RKO (cell line): ENCODE data around the gene TRPM8.
"Not testable (repeated sequence)": the region's sequence is repeated elsewhere in the genome, so short reads cannot be mapped to it uniquely, and the experiment has no call there.

Experiments used
- DNase-seq: peaks from one replicate; pipeline ENCODE4 v3.0.0-alpha.2; 2016; ENCODE audit warnings: low spot score

The TRPM8 gene

DNA sequence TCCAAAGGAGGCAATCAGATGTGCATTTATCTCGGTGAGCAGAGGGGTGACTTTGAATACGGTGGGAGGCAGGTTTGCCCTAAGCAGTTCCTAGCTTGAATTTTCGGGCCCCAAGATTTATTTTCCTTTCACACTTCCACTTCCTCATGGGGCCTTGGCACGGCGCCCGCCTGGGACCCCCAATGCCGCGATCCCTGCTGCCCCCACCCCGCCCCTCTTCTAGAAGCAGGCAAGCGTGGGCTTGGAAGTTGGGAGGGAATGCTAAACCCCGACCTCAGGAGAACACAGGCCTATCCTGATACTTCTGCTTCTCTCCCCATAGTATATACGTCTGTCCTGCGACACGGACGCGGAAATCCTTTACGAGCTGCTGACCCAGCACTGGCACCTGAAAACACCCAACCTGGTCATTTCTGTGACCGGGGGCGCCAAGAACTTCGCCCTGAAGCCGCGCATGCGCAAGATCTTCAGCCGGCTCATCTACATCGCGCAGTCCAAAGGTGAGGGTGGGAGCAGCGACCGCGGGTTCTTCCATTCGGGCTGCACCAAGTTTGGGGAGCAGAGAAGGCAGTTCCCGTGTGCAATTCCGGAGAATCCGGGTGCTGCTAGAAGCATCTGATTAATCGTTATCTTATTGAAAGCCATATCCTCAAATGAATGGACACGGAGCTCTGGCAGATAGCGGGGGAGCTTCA, 21.6 kb downstream of the TRPM8 start:
- no peak for DNase-seq

DNA sequence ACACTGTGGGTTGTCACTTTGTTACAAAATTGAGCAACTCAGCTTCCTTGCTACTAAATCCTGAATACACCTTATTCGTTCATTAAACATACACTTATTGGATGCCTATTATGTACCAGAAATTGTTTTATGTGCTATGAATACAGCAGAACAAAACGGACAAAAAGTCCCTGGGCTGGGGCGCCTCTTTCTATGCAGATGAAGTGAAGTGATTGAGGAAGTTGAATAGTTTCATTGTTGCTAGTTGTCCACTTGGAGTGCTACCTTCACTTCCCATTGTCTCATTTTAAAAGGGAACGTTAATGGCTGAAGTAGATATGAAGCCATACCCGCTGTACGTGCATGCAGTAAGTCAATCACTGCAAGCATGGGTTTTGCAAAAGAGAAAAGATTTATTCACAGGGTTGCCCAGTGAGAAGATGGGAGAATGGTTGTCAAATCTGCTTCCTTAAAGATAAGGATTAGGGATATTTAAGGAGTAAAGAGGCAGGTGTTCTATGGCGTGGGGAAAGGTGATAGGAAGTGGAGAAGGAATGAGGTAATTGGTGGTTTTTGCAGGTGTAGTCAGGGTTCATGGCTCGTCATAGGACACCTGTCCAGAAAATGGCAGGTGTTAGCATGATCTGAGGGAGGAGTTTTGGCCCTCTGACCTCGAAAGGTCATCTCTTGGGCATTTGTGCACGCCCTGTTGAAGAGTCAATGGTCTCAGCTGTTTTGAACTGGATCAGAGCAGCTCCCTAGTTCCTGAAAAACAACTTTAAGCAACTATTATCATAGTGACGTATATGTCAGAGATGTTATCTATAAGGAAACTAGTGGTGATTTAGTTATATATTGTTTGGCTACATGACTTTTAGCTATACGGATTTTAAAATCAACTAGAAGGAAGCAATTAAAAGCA, 23.5 kb downstream of the TRPM8 start:
- DNase-seq: no peak

DNA sequence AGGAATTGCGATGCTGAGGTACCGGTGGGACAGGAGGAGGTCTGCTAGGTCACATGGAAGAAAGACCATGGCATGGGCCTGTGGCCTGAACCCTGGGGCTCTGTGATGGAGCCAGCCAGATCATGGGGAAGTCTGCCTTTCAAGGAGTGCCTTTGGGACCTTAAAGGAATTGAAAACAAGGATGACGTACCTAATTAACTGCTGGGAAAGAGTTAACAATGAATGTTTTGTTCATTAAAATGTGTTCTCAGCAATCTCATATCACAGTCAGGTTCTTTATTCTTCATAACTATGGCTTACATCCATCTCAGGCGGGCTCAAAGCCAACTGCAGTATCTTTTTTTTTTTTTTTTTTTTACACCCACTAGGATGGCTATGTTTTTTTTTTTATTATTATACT, 25.6 kb downstream of the TRPM8 start:
- DNase-seq: no peak

DNA sequence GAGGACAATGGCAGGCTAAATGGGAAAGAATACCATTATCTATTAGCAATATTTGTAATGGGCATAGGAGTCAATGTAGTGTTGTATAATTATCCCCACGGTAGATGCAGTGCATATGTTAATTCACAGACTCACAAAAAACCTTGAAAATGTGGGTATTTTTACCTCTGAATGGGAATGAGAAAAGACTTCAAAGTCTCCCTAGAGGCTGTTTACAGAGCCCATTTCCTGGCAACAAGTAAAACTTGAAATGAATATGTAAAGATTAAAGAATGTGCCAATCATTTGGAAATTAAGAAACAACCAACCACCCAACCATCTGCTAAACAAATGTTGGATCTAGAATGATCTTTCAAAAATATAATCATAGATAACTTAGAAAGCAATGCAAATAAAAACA, 27.1 kb downstream of the TRPM8 start:
- no peak for DNase-seq

DNA sequence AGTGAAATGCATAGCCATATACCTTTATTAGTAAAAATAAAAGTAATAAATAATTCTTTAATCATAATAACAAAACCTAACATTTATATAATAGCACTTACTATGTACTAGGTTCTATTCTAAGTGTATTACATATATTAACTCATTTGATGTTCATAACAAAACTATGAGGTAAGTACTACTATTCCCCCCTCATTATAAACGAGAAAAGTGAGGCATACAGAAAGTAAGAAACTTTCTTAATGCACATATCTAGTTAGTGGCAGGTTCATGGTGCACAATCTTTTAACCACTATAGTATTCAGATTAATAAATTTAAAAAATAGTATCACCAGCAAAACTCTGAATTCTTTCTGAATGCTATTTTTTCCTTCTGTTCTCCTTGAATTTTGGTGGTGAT, 27.5 kb downstream of the TRPM8 start:
- DNase-seq: no peak

DNA sequence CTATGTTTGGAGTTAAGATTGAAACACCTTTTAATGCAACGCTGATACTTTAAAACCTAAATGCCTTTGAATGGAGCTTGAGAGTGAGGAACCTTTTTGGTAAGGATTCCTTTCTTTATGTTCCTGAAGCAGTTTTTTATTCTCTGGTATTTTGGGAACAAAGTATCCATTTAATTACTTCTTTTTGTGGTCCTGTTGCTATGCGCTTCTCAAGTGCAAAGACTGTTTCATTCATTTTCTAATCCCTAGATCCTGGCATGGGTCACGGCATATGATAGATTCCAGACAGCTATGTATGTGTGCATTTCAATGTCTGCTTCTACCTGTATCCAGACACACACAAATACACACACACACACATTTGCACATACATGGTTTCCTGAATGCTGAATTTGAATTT, 28.0 kb downstream of the TRPM8 start:
- DNase-seq: no peak

DNA sequence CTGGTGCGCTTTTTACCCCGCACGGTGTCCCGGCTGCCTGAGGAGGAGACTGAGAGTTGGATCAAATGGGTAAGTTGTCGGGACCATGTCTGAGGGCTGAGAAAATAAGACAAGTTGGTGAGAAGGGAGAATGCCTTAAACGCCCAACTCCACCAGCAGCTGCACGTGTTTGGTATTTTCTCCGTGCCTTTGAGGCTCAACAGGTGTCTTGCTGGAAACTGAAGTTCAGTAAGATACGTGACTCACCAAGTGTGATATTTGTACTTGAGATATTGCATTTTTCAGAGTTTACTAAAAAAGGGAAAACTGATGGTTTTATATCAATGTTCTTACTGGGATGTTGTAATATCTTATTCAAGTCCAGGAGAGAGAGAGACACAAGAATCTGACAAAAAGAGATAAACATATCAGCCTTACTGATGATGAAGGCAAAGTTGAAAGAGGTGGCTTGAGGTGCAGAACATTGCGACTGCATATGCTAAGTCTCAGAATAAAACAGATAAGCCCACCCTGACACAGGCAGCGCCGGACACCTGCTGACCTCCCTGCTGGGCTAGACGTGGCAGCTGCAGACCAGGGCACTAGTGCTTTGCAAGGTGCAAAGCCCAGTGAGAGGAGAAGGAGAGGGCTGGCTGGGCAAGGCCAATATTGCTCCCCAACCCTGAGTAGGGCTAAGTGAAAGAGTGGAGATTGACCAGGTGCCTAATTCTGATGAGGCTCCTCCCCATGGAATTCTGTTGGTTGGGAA, 33.1 kb downstream of the TRPM8 start:
- no peak for DNase-seq

DNA sequence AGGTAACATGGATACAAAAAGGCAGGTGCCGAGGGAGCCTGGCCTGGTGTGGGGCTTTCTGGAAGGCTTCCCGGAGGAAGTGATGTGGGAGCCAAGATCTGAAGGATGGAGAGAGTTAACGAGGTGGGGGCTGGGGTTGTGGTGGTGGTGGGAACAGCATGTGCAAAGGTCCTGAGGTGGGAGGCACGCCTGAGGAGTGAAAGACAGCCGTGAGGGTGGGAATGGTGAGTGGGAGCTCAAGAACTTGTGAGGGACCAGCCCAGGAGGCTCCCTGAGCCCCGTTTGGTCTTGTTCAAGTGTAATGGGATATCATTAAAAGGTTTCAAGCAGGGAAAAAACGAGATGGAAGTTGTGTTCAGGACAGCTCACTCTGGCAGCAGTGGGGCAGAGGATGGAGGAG, 35.2 kb downstream of the TRPM8 start:
- no peak for DNase-seq

DNA sequence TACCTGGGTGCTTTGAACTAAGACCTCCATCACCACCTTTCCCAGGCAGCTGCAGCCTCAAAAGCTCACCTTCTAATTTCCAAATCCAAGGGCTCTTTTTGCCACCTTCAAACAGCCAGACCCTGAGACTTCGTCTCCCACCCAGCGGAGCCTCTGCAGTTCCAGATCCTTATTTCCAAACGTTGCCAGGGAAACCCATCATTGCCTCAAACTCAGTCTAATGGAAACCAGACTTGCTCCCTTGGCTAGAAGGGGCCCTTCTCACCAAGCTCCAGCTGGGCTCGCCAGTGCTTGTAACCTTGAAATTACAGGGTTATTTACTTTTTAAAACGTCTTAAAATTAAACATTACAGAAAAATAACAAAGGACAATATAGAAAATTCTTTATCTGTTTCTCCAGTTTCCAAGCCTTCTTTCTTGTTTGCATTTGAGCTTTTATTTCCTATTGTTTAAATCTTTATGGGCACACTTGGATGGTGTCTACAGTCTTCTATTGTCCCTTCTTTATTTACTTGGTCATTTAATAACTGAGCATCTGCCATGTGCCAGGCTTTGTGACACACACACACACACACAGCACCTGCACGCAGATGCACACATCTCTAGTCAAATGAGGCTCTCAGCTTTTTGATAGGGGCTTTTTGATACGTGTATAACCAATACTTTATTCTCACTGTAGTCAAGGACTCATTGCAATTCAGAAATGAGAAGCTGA, 36.1 kb downstream of the TRPM8 start:
- no peak for DNase-seq

DNA sequence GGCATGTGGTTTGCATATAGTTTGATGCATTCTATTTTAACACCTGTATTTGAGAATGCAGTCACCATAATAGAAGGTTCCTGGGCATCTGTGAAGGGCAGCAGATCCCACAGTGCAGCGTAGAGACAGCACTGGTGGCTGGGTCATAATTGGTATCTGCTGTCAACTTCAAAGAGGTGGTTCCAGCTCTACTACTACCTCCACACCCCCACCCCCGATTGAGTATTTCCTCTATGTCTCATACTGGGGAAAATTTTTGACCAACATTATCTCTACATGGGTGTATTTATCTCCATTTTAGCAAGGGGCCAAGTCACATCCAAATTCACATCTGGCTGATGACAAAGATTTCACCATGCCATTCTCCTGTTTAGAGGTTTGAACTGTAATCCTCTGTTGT, 43.0 kb downstream of the TRPM8 start:
- no peak for DNase-seq

DNA sequence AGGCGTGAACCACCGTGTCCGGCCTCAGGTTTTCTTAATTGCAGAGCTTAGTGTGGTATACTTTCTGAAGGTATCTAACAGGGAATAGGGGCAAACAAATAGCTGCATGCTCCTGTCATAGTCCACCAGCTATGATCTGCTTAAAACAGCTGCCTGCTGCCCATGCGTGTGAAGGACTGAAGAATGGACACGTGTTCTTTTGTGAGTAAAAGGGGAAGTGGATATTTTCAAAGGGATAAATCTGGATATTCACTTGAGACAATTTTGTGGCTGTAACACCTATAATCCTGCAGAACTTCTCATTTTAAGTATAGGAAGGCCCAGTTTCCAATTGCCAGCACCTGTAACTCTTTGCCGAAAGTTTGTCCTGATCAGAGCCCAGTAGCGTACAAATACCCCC, 44.7 kb downstream of the TRPM8 start:
- no peak for DNase-seq

DNA sequence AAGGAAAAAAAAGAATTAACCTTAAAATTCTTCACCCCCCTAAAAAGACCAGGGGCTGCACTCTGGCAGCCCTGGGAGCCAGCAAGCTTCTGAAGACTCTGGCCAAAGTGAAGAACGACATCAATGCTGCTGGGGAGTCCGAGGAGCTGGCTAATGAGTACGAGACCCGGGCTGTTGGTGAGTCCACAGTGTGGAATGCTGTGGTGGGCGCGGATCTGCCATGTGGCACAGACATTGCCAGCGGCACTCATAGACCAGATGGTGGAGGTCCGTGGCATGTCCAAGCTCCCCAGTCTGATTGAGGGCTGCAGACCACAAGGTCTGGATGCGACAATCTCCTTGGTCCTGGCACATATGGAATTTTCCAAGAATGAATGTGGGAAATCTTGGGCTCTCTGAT, 47.4 kb downstream of the TRPM8 start:
- DNase-seq: no peak

DNA sequence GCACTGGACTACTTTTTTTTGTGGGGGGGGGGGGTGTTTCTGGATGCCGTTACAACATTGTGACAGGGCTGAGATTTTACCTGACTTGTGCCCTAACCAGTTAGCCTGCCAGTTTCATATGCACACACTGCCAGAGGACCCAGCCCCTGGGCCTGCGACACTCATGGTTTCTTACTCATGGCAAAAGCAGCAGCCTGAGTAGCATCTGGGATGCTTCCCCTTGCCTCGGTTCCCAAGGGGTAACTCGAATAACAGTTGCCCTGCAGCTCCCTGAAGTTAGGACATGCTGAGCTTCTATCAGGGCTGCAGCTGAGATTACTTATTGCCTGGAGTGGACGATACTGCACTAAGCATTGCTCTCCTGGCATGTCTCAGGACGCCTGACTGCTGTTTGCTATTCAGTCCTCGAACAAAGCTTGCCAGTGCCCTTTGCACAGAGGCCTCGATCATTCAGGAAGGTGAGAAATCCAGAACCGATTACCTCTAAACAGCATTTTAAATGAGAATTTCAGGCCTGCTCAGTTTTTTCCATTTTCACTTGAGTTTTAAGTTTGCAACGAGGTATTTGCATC, 47.9 kb downstream of the TRPM8 start:
- no peak for DNase-seq

DNA sequence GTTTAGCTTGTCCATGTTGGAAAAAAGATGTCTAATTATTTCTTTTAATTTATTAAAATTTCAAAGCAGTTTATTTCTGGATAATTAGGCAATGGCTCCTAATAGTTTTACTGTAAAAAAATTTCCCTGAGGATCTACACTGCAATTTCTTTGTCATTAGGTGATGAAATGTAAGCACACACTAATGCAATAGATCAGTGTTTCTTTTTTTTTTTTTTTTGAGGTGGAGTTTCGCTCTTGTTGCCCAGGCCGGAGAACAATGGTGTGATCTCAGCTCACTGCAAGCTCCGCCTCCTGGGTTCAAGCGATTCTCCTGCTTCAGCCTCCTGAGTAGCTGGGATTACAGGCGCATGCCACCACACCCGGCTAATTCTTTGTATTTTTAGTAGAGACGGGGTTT, 48.5 kb downstream of the TRPM8 start:
- not testable (repeated sequence) for DNase-seq

DNA sequence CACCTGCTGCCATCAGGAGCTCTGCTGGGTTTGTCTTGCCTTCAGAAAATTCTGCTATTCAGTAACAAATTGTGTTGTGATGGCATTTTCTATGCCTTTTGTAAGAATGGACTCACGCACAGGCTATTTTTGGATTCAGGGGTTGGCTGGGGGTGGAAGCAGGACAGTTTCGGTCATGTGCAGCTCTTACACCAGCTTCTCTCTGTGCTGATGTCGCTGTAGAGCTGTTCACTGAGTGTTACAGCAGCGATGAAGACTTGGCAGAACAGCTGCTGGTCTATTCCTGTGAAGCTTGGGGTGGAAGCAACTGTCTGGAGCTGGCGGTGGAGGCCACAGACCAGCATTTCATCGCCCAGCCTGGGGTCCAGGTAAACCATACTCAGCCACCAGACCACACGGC, 49.2 kb downstream of the TRPM8 start:
- no peak for DNase-seq

DNA sequence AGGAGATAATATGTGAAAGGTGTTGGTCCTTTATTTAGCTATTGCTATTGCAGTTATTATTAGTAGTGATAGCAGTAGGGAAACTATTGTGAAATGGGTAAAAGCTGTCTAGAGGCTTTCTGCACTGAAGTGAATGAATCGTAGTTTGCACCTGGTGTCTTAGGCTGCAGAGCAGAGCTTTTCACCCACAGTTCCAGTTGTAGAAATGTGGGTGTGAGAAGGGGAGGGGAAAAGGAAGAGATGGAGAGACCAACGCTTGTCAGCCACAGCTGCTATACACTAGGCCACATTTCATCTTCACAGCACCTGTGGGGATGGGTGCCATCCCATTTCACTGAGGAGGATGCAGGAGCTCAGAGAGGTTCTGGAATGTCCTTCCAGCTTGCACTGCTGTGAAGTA, 50.0 kb downstream of the TRPM8 start:
- no peak for DNase-seq

DNA sequence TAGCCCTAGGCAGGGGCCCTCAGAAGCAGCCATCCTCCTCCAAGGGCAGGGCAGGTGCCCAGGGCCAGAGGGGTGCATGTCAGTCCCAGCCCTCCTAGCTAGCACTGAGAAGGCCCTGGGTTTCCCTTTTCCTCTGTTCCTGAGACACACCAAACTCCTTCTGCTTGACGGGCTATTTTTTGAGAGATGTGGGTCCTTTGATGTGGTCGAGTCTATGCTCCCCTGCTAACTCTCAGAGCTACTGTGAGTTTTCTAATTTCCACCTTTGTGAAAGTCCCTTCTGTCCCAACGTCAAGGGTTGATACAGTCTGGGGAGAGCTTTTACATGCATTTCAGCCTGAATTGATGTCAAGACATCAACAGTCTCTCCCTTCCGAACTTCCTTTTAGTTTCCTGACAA, 51.4 kb downstream of the TRPM8 start:
- no peak for DNase-seq

DNA sequence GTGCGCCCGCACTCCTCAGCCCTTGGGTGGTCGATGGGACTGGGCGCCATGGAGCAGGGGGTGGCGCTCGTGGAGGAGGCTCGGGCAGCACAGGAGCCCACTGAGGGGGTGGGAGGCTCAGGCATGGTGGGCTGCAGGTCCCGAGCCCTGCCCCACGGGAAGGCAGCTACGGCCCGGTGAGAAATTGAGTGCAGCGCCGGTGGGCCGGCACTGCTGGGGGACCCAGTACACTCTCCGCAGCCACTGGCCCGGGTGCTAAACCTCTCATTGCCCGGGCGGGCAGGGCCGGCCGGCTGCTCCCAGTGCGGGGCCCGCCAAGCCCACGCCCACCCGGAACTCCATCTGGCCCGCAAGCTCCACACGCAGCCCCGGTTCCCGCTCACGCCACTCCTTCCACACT, 55.3 kb downstream of the TRPM8 start:
- DNase-seq: not testable (repeated sequence)

DNA sequence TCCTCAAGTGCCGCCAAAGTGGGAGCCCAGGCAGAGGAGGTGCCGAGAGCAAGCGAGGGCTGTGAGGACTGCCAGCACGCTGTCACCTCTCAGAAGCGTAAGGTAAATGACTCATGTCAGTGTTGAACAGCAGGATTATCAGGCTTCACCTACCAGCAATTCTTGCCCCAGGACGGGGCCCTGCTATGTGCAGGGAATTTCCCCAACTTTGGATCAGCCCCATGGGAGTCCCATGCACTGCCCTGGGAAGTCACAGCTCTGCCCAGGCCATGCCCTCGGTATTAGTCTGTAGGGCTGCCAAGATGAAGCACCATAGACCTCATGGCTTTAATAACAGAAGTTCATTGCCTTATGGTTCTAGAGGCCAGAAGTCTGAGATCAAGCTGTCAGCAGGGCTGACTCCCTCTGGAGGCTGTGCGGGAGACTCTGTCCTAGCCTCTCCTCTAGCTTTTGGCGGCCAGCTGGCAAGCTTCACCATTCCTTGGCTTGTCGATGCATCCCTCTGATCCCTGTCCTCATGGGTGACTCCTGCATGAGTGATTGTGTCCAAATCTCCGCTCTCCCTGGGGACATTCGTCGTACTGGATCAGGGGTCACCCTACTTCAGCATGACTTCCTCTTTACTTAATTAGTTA, 55.9 kb downstream of the TRPM8 start:
- no peak for DNase-seq

DNA sequence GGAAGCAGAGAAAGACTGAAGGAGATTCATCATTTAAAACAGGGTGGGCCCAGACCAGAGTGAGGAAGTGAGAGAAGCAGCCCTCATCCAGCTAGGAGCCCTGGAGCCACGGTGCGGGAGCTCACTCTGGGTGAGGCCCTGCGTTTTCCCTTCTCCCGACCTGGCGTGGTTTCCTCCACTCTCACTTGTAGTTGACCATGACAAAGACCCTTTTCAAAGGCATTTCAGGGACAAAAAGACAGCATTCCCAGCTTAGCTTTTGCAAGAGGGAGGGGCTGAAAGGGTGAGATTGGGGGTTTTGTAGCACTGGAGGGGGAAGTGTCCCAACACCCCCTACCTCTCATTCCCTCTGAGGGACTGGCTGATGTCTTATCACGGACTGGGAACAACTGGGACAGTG, 56.6 kb downstream of the TRPM8 start:
- no peak for DNase-seq

DNA sequence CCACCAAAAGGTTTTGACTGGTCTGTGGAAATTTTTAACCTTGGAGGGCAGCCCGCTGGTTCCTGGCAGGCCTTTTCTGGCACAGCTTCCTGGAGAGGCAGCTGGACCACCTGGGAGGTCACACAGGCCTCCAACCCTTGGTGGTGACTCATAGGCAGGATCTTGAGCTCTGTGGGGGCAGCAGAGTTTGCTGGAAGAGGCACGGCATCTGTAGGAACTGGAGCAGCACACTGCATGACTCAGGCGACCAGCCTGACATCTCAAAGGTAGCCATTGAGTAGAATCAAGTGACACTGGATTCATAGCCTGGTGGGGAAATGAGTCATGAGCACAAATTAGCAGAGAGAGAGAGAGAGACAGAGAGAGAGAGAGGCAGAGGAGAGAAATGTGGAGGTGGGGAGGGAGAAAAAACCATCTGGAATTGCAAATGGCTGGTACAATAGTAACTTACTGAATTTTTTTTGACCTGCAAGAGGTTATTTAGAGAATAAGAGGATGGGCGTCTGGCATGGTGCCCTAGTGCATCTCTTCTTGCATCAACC, 57.4 kb downstream of the TRPM8 start:
- DNase-seq: peak; percentile 75
